HG02973 (cell line): Measurements from ENCODE around the gene NPY4R2.
"Not testable (repeated sequence)": the region's sequence is repeated elsewhere in the genome, so short reads cannot be mapped to it uniquely, and the experiment has no call there.

ENCODE experiments used
- ATAC-seq: cut with Tn5 transposase; IDR thresholded peaks from one replicate; pipeline ENCODE4 v1.9.1; 2021; ENCODE audit warnings: moderate library complexity; ENCODE audit not compliant: unreplicated experiment

Gene NPY4R2

GRCh38 chr10:47918475-47918874 lies at the start of gene NPY4R2:
TSS of gene NPY4R2 (plus strand) at chr10:47918662. CDS start at chr10:47921988, 3,326 bp downstream.
- not testable (repeated sequence) for ATAC-seq

GRCh38 chr10:47870887-47871286 lies 47.6 kb upstream of the NPY4R2 start:
- not testable (repeated sequence) for ATAC-seq

GRCh38 chr10:47871485-47872180 lies 46.8 kb upstream of the NPY4R2 start:
- not testable (repeated sequence) for ATAC-seq

- not testable (repeated sequence) for ATAC-seq
Measured at GRCh38 chr10:47872236-47872635, 46.2 kb upstream of the NPY4R2 start.

- ATAC-seq: not testable (repeated sequence)
Measured at GRCh38 chr10:47884239-47884638, 34.2 kb upstream of the NPY4R2 start.

- ATAC-seq: not testable (repeated sequence)
Measured at GRCh38 chr10:47884934-47885333, 33.5 kb upstream of the NPY4R2 start.

- ATAC-seq: not testable (repeated sequence)
Measured at GRCh38 chr10:47886356-47886755, 32.1 kb upstream of the NPY4R2 start.

GRCh38 chr10:47886827-47887226 lies 31.6 kb upstream of the NPY4R2 start:
- ATAC-seq: not testable (repeated sequence)

- ATAC-seq: not testable (repeated sequence)
Measured at GRCh38 chr10:47890737-47891136, 27.7 kb upstream of the NPY4R2 start.

GRCh38 chr10:47892494-47893261 lies 25.8 kb upstream of the NPY4R2 start:
- ATAC-seq: not testable (repeated sequence)

GRCh38 chr10:47894571-47894970 lies 23.9 kb upstream of the NPY4R2 start:
- ATAC-seq: not testable (repeated sequence)

GRCh38 chr10:47897813-47898212 lies 20.6 kb upstream of the NPY4R2 start:
- ATAC-seq: not testable (repeated sequence)

- not testable (repeated sequence) for ATAC-seq
Measured at GRCh38 chr10:47909333-47909732, 9.1 kb upstream of the NPY4R2 start.

GRCh38 chr10:47910486-47910885 lies 8.0 kb upstream of the NPY4R2 start:
- ATAC-seq: not testable (repeated sequence)

- not testable (repeated sequence) for ATAC-seq
Measured at GRCh38 chr10:47914052-47914451, 4.4 kb upstream of the NPY4R2 start.

GRCh38 chr10:47915849-47916548 lies 2.5 kb upstream of the NPY4R2 start:
- ATAC-seq: not testable (repeated sequence)

GRCh38 chr10:47920610-47921009 lies 2.1 kb downstream of the NPY4R2 start:
- not testable (repeated sequence) for ATAC-seq

GRCh38 chr10:47922503-47922902 lies 4.0 kb downstream of the NPY4R2 start:
- ATAC-seq: not testable (repeated sequence)

GRCh38 chr10:47924628-47925027 lies 6.2 kb downstream of the NPY4R2 start:
- not testable (repeated sequence) for ATAC-seq

GRCh38 chr10:47927147-47927916 lies 8.9 kb downstream of the NPY4R2 start:
- not testable (repeated sequence) for ATAC-seq
